HepG2 (cell line): ENCODE data around the gene ZNF500. TPM values are rescaled to one million over a fixed set of nuclear protein-coding genes. Genes with fewer than 3 reads are reported as not detected.

Experiments used
- ATF4 ChIP-seq, 2 experiments: fragments of 450-650 bp in 1 of 2; sonication (generic) in 1 of 2; formaldehyde crosslinking; IDR thresholded peaks; 2 replicates each; pipeline versions ENCODE4 v1.5.0 to v1.8.0; 2020 to 2022; ENCODE audit warnings: mild to moderate bottlenecking in 1 of 2, missing genetic modification reagents in 1 of 2
- ATRX ChIP-seq: sonication (generic); formaldehyde crosslinking; IDR thresholded peaks from 2 replicates; pipeline ENCODE4 v1.4.0; 2020; ENCODE audit warnings: missing genetic modification reagents, borderline replicate concordance
- CBFB ChIP-seq: sonication (generic); formaldehyde crosslinking; IDR thresholded peaks from 2 replicates; pipeline ENCODE4 v1.4.0; 2020; ENCODE audit warnings: missing genetic modification reagents
- CBX1 ChIP-seq: IDR thresholded peaks from one replicate; pipeline ENCODE4 v1.6.1; 2016; ENCODE audit warnings: antibody characterized with exemption, low read depth
- ETV5 ChIP-seq: IDR thresholded peaks from 2 replicates; pipeline ENCODE4 v1.6.1; 2018; ENCODE audit warnings: missing biosample characterization, missing genetic modification reagents, inconsistent platforms, borderline replicate concordance
- GATAD1 ChIP-seq: IDR thresholded peaks from 2 replicates; pipeline ENCODE4 v1.6.1; 2016; ENCODE audit warnings: missing genetic modification reagents, missing compliant biosample characterization
- ISL2 ChIP-seq: sonication (generic); formaldehyde crosslinking; IDR thresholded peaks from 2 replicates; pipeline ENCODE4 v1.5.0; 2020; ENCODE audit warnings: missing genetic modification reagents
- JDP2 ChIP-seq: sonication (generic); formaldehyde crosslinking; IDR thresholded peaks from 2 replicates; pipeline ENCODE4 v1.8.1; 2022; ENCODE audit warnings: missing genetic modification reagents, borderline replicate concordance
- KLF11 ChIP-seq: IDR thresholded peaks from 2 replicates; pipeline ENCODE4 v1.6.1; 2016; ENCODE audit warnings: missing compliant biosample characterization
- KMT2A ChIP-seq: sonication (generic); formaldehyde crosslinking; IDR thresholded peaks from 2 replicates; pipeline ENCODE4 v1.4.0; 2020; ENCODE audit warnings: missing genetic modification reagents
- NCOR1 ChIP-seq: fragments of 200-600 bp; sonication (generic); IDR thresholded peaks from 2 replicates; pipeline ENCODE4 v1.7.0; 2017; ENCODE audit warnings: antibody characterized with exemption, low read length, borderline replicate concordance
- PHF8 ChIP-seq: sonication (generic); formaldehyde crosslinking; IDR thresholded peaks from 2 replicates; pipeline ENCODE4 v1.5.0; 2020; ENCODE audit warnings: missing genetic modification reagents
- PRPF4 ChIP-seq: fragments of 200-400 bp; formaldehyde crosslinking; IDR thresholded peaks from 2 replicates; pipeline ENCODE4 v1.6.1; 2016; ENCODE audit warnings: low read length, low read depth; ENCODE audit not compliant: poor library complexity, severe bottlenecking
- RARG ChIP-seq: sonication (generic); formaldehyde crosslinking; IDR thresholded peaks from 2 replicates; pipeline ENCODE4 v1.4.0; 2020; ENCODE audit warnings: low read depth, mild to moderate bottlenecking, missing genetic modification reagents
- RBFOX2 ChIP-seq: fragments of 200-400 bp; formaldehyde crosslinking; IDR thresholded peaks from 2 replicates; pipeline ENCODE4 v1.6.1; 2017; ENCODE audit warnings: low read depth, mild to moderate bottlenecking, low read length
- SSRP1 ChIP-seq: IDR thresholded peaks from 2 replicates; pipeline ENCODE4 v1.6.1; 2016; ENCODE audit warnings: control low read depth
- TCF12 ChIP-seq, 2 experiments: fragments of 450-650 bp in 1 of 2; sonication (generic) in 1 of 2; formaldehyde crosslinking in 1 of 2; IDR thresholded peaks; 2 replicates each; pipeline versions ENCODE4 v1.6.1 to v1.8.0; 2017 to 2022; ENCODE audit warnings: antibody characterized with exemption in 1 of 2, mild to moderate bottlenecking in 1 of 2, missing genetic modification reagents in 1 of 2, moderate library complexity in 1 of 2
- ZBTB4 ChIP-seq: sonication (generic); formaldehyde crosslinking; IDR thresholded peaks from 2 replicates; pipeline ENCODE4 v1.4.0; 2020; ENCODE audit warnings: missing genetic modification reagents, mild to moderate bottlenecking, borderline replicate concordance
- ZNF24 ChIP-seq: fragments of 450-650 bp; IDR thresholded peaks from 2 replicates; pipeline ENCODE4 v1.6.1; 2017; ENCODE audit warnings: antibody characterized with exemption, mild to moderate bottlenecking
- ZNF251 ChIP-seq: sonication (generic); formaldehyde crosslinking; IDR thresholded peaks from 2 replicates; pipeline ENCODE4 v1.9.0; 2021; ENCODE audit warnings: mild to moderate bottlenecking, missing genetic modification reagents
- ZNF546 ChIP-seq: sonication (generic); formaldehyde crosslinking; conservative IDR thresholded peaks from 2 replicates; pipeline ENCODE4 v1.8.1; 2023; ENCODE audit warnings: mild to moderate bottlenecking, missing genetic modification reagents
- ZNF552 ChIP-seq: sonication (generic); formaldehyde crosslinking; IDR thresholded peaks from 2 replicates; pipeline ENCODE4 v1.9.0; 2022; ENCODE audit warnings: missing genetic modification reagents, mild to moderate bottlenecking, borderline replicate concordance
- ZNF574 ChIP-seq: sonication (generic); formaldehyde crosslinking; IDR thresholded peaks from 2 replicates; pipeline ENCODE4 v1.4.0; 2020; ENCODE audit warnings: missing genetic modification reagents
- ZNF839 ChIP-seq: sonication (generic); formaldehyde crosslinking; IDR thresholded peaks from 2 replicates; pipeline ENCODE4 v1.4.0; 2020; ENCODE audit warnings: missing genetic modification reagents, mild to moderate bottlenecking, borderline replicate concordance
- polyA plus RNA-seq, 8 experiments: library from polyadenylated mRNA; depleted of rRNA in 3 of 8; stranded (reverse) in 7 of 8; unstranded in 1 of 8; fragments of >200 nt; fragmentation: Illumina TruSeq in 4 of 8; extraction: Trizol in 4 of 8; gene quantifications; 2 replicates each; pipeline versions ENCODE4 v1.2.1 to v1.2.3, GENCODE V29; 2011 to 2016; ENCODE audit warnings: low read depth in 4 of 8, missing spikeins in 1 of 8, mixed read lengths in 1 of 8; ENCODE audit not compliant: insufficient read depth in 1 of 8
- total RNA-seq, 5 experiments: library from RNA; depleted of rRNA; stranded (reverse); fragments of >200 nt; fragmentation: Illumina TruSeq; extraction: Trizol; gene quantifications; 2 replicates each; pipeline ENCODE4 v1.2.3, GENCODE V29; 2016; ENCODE audit warnings: low read depth in 1 of 5

Gene ZNF500
- total and polyA plus RNA-seq, 2 of the 13 experiments (the other 11 are each of a cell fraction or from before 2014, with no cell fraction given): 6.1 to 12.2 TPM

- TF ChIP-seq ATF4 (CRISPR knock-in tag; IDR thresholded peaks at IDR 0.05) (0 out of 4 replicates have a peak, but pooled peaks of 1 of the 2 experiments have one; percentile 16), PRPF4 (no peak), ZBTB4 (CRISPR knock-in tag) (peak; percentile 52; the same call in 1 of the 2 replicates), ZNF574 (CRISPR knock-in tag) (no peak), JDP2 (CRISPR knock-in tag) (no peak), ISL2 (CRISPR knock-in tag) (0 out of 2 replicates have a peak, but pooled peaks have one; percentile 52), PHF8 (CRISPR knock-in tag) (no peak; the same call in 1 of the 2 replicates), KMT2A (CRISPR knock-in tag) (peak; percentile 30; the same call in 1 of the 2 replicates), SSRP1 (CRISPR knock-in tag) (no peak), CBX1 (no peak), RARG (CRISPR knock-in tag) (no peak), ZNF251 (no peak), KLF11 (0 out of 2 replicates have a peak, but pooled peaks have one; percentile 23), ETV5 (peak; percentile 24; the same call in 1 of the 2 replicates), NCOR1 (no peak), GATAD1 (CRISPR knock-in tag) (no peak; the same call in 1 of the 2 replicates), ZNF552 (0 out of 2 replicates have a peak, but pooled peaks have one; percentile 23), RBFOX2 (peak; percentile 30), CBFB (CRISPR knock-in tag) (no peak), TCF12 (IDR thresholded peaks at IDR 0.05) (no peak), TCF12 (CRISPR knock-in tag; IDR thresholded peaks at IDR 0.05) (no peak), ZNF546 (CRISPR knock-in tag) (no peak), ZNF24 (no peak), ZNF839 (no peak), ATRX (CRISPR knock-in tag) (no peak)
Measured at GRCh38 chr16:4801962-4802658, 35.1 kb upstream of the ZNF500 start, which contains the start of gene ROGDI (continued).
